Measurements from ENCODE around the gene NQO2. TPM values are rescaled to one million over a fixed set of nuclear protein-coding genes. Genes with fewer than 3 reads are reported as not detected.
A peak's percentile ranks its signal among the peaks of the same experiment; 100 is the strongest.

Gene NQO2
- total RNA-seq, 3 donors from 2014 or later (not counting 1 experiment from before 2014, with no cell fraction given): 13.1 to 21.7 (median 16.2) TPM

DNA sequence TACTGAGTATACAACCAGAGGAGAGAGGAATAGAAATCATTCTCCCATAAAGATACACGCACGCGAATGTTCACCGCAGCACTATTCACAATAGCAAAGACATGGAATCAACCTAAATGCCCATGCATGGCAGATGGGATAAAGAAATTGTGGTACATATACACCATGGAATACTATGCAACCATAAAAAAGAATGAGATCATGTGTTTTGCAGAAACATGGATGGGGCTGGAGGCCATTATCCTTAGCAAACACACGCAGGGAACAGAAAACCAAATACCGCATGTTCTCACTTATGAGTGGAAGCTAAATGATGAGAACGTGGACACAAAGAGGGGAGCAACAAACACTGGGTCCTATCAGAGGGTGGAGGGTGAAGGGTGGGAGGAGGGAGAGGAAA, 31.8 kb upstream of the NQO2 start:
- H3K9me3 ChIP-seq (ENCODE audit: control insufficient read depth, insufficient read depth, low read length): no peaks in the 10 kb centered on the region
- Mint-ChIP-seq H3K27me3 (ENCODE audit: low read depth in 2 of 2) (no peaks in the 10 kb centered on the region), H3K4me1 (peaks cover 57 to 63% of the 10 kb centered on the region in 2 donors), H3K4me3 (no peak overlapping the region), H3K9me3 (no peaks in the 10 kb centered on the region), H3K36me3 (no peaks in the 10 kb centered on the region), H3K27ac (peak overlapping the region in 1 of 2 donors; percentile 14)
- TF ChIP-seq, protein P1, sequence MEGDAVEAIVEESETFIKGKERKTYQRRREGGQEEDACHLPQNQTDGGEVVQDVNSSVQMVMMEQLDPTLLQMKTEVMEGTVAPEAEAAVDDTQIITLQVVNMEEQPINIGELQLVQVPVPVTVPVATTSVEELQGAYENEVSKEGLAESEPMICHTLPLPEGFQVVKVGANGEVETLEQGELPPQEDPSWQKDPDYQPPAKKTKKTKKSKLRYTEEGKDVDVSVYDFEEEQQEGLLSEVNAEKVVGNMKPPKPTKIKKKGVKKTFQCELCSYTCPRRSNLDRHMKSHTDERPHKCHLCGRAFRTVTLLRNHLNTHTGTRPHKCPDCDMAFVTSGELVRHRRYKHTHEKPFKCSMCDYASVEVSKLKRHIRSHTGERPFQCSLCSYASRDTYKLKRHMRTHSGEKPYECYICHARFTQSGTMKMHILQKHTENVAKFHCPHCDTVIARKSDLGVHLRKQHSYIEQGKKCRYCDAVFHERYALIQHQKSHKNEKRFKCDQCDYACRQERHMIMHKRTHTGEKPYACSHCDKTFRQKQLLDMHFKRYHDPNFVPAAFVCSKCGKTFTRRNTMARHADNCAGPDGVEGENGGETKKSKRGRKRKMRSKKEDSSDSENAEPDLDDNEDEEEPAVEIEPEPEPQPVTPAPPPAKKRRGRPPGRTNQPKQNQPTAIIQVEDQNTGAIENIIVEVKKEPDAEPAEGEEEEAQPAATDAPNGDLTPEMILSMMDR (IDR thresholded peaks at IDR 0.05): no peak
- no peaks in the 10 kb centered on the region for H3K27me3 ChIP-seq (ENCODE audit: control insufficient read depth, insufficient read depth, low read length)
- no peak overlapping the region for H3K4me3 ChIP-seq (ENCODE audit: low read length)
- H3K36me3 ChIP-seq (ENCODE audit: control insufficient read depth, insufficient read depth, low read length): peaks cover 2% of the 10 kb centered on the region
- intact Hi-C loops (cut with micrococcal nuclease): no loop called here
- DNase-seq: no peak
- WGBS (ENCODE audit: insufficient coverage): 100% methylated on average over 3 of the region's 7 CpGs
- peaks cover 15% of the 10 kb centered on the region for H3K4me1 ChIP-seq (ENCODE audit: control insufficient read depth, insufficient read depth, low read length)
- no peak overlapping the region for H3K27ac ChIP-seq (ENCODE audit: low read length)
- no peak for ATAC-seq

GRCh38 chr6:2968600-2969135, 31.0 kb upstream of the NQO2 start:
- peaks cover 58 to 63% of the 10 kb centered on the region in 2 donors for H3K4me1 Mint-ChIP-seq
- H3K4me3 Mint-ChIP-seq: no peak overlapping the region
- Histone ChIP-seq H3K4me1 (ENCODE audit: control insufficient read depth, insufficient read depth, low read length) (peaks cover 20% of the 10 kb centered on the region), H3K27me3 (ENCODE audit: control insufficient read depth, insufficient read depth, low read length) (no peaks in the 10 kb centered on the region), H3K9me3 (ENCODE audit: control insufficient read depth, insufficient read depth, low read length) (no peaks in the 10 kb centered on the region), H3K27ac (ENCODE audit: low read length) (no peak overlapping the region), H3K36me3 (ENCODE audit: control insufficient read depth, insufficient read depth, low read length) (peaks cover 2% of the 10 kb centered on the region), H3K4me3 (ENCODE audit: low read length) (no peak overlapping the region)
- H3K36me3 Mint-ChIP-seq: no peaks in the 10 kb centered on the region
- TF ChIP-seq, protein P1 (IDR thresholded peaks at IDR 0.05): no peak
- no peaks in the 10 kb centered on the region for H3K9me3 Mint-ChIP-seq
- intact Hi-C loops (cut with micrococcal nuclease): no loop called here
- H3K27ac Mint-ChIP-seq: peak overlapping the region; percentile 37 to 79
- ATAC-seq (no peak), DNase-seq (no peak)
- no peaks in the 10 kb centered on the region for H3K27me3 Mint-ChIP-seq (ENCODE audit: low read depth in 2 of 2)
- WGBS (ENCODE audit: insufficient coverage): 85% methylated on average over 6 of the region's 8 CpGs

DNA sequence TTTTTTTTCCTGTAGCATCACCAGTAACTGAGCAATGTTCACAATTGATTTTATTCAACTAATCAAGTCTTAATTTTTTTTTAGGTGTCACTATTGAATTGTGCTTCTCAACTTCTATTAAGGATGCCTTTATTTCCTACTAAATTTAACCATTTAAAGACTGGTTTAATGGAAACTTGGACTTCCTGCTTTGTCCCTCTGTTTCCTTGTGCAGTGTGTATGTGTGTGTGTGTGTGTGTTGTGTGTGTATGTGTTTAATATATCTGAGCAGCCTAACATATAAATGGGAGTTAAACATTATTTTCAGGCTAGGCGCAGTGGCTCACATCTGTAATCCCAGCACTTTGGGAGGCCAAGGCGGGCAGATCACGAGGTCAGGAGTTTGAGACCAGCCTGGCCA, 30.1 kb upstream of the NQO2 start:
- Histone ChIP-seq H3K4me1 (ENCODE audit: control insufficient read depth, insufficient read depth, low read length) (peaks cover 25% of the 10 kb centered on the region), H3K27me3 (ENCODE audit: control insufficient read depth, insufficient read depth, low read length) (no peaks in the 10 kb centered on the region), H3K36me3 (ENCODE audit: control insufficient read depth, insufficient read depth, low read length) (peaks cover 2% of the 10 kb centered on the region), H3K4me3 (ENCODE audit: low read length) (no peak overlapping the region), H3K9me3 (ENCODE audit: control insufficient read depth, insufficient read depth, low read length) (no peaks in the 10 kb centered on the region), H3K27ac (ENCODE audit: low read length) (no peak overlapping the region)
- ATAC-seq (no peak), DNase-seq (no peak)
- TF ChIP-seq, protein P1 (IDR thresholded peaks at IDR 0.05): no peak
- H3K36me3 Mint-ChIP-seq: no peaks in the 10 kb centered on the region
- intact Hi-C loops (cut with micrococcal nuclease): no loop called here
- peak overlapping the region; percentile 66 for H3K4me3 Mint-ChIP-seq
- H3K9me3 Mint-ChIP-seq: no peaks in the 10 kb centered on the region
- H3K27me3 Mint-ChIP-seq (ENCODE audit: low read depth in 2 of 2): no peaks in the 10 kb centered on the region
- WGBS (ENCODE audit: insufficient coverage): 100% methylated on average over 3 of the region's 3 CpGs
- peak overlapping the region; percentile 79 to 91 for H3K27ac Mint-ChIP-seq
- H3K4me1 Mint-ChIP-seq: peaks cover 65 to 69% of the 10 kb centered on the region in 2 donors
